Muscle layer of duodenum (tissue), 2 donors: ENCODE results near the gene GYPB.
"Not testable (repeated sequence)": the region's sequence is repeated elsewhere in the genome, so short reads cannot be mapped to it uniquely, and the experiment has no call there.

Source experiments
- H3K27ac ChIP-seq: one replicate; pipeline ENCODE4 v1.7.0; 2013; ENCODE audit warnings: mild to moderate bottlenecking, low read length
- H3K27me3 ChIP-seq: one replicate; pipeline ENCODE4 v1.7.0; 2013; ENCODE audit warnings: low read depth, mild to moderate bottlenecking, control low read depth, low read length
- H3K36me3 ChIP-seq, 2 donors: one replicate each; pipeline ENCODE4 v1.7.0; 2013; ENCODE audit warnings: low read length in 2 of 2, control low read depth in 1 of 2, mild to moderate bottlenecking in 1 of 2; ENCODE audit not compliant: insufficient read depth in 2 of 2, control insufficient read depth in 1 of 2
- H3K4me1 ChIP-seq, 2 donors: one replicate each; pipeline ENCODE4 v1.7.0; 2013; ENCODE audit warnings: low read length in 2 of 2, mild to moderate bottlenecking in 2 of 2, control low read depth in 1 of 2, moderate library complexity in 1 of 2; ENCODE audit not compliant: insufficient read depth in 2 of 2, control insufficient read depth in 1 of 2
- H3K4me3 ChIP-seq, 2 donors: one replicate each; pipeline ENCODE4 v1.7.0; 2013; ENCODE audit warnings: low read length in 2 of 2, low read depth in 1 of 2, mild to moderate bottlenecking in 1 of 2
- H3K9me3 ChIP-seq, 2 donors: one replicate each; pipeline ENCODE4 v1.7.0; 2013; ENCODE audit warnings: low read length in 2 of 2, control low read depth in 1 of 2, mild to moderate bottlenecking in 1 of 2; ENCODE audit not compliant: control insufficient read depth in 1 of 2
- donor health status: healthy.

GYPB gene

GRCh38 chr4:143975527-143975926 is 43.7 kb downstream of the GYPB start:
- not testable (repeated sequence) for H3K27ac ChIP-seq, H3K4me1 ChIP-seq, H3K36me3 ChIP-seq, H3K27me3 ChIP-seq, H3K4me3 ChIP-seq, H3K9me3 ChIP-seq

- H3K4me3 ChIP-seq, H3K27me3 ChIP-seq, H3K4me1 ChIP-seq, H3K9me3 ChIP-seq, H3K27ac ChIP-seq, H3K36me3 ChIP-seq: not testable (repeated sequence)
Observed at GRCh38 chr4:143974021-143974420, 45.2 kb downstream of the GYPB start.

- H3K27ac ChIP-seq = no peak overlapping the region
- H3K4me3 ChIP-seq = no peak overlapping the region
- no peaks in the 10 kb centered on the region for H3K27me3 ChIP-seq
- no peaks in the 10 kb centered on the region for H3K4me1 ChIP-seq
- H3K9me3 ChIP-seq = no peaks in the 10 kb centered on the region
- H3K36me3 ChIP-seq = no peaks in the 10 kb centered on the region
Observed at GRCh38 chr4:143961075-143961474, 58.1 kb downstream of the GYPB start.

DNA sequence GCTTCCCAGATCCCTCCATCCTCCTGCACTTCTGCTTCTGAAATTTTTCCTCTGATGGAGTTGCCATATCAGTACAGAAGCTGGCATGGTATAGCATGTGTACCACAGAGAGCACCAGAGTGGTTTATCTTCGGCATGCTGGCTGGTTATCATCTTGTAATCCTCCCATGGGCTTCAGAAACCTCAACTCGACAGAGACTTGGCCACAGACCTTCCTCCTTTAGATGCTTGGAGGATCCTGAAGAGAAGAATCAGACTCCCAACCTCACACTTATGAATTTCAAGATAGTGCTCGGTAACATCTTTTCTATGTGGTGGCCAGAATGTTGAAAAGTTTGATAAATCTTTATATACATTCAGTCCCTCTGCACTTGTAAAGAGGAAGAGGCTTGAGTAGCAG is 63.9 kb downstream of the GYPB start:
- H3K9me3 ChIP-seq = peaks cover 0 to 10% of the 10 kb centered on the region in 2 donors
- not testable (repeated sequence) for H3K4me3 ChIP-seq, H3K4me1 ChIP-seq, H3K27ac ChIP-seq, H3K27me3 ChIP-seq, H3K36me3 ChIP-seq

- H3K27ac ChIP-seq, H3K36me3 ChIP-seq, H3K4me1 ChIP-seq, H3K4me3 ChIP-seq, H3K27me3 ChIP-seq: not testable (repeated sequence)
- H3K9me3 ChIP-seq = peaks cover 0 to 10% of the 10 kb centered on the region in 2 donors
Observed at GRCh38 chr4:143951458-143951972, 67.7 kb downstream of the GYPB start.

DNA sequence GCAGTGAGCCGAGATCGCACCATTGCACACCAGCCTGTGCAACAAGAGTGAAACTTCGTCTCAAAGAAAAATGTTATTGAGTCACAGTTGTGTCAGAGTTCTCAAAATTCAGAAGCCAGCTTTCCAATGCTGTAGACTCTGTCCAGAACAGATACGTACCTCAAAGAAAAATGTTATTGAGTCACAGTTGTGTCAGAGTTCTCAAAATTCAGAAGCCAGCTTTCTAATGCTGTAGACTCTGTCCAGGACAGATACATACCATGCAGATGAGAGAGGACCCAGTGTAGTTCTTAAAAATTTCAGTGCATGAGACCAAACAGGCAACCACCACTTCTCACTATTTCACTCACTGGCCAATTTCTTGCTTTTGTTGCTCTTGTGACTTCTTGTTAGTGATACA is 68.2 kb downstream of the GYPB start:
- H3K27ac ChIP-seq, H3K36me3 ChIP-seq, H3K4me1 ChIP-seq, H3K4me3 ChIP-seq, H3K27me3 ChIP-seq: not testable (repeated sequence)
- H3K9me3 ChIP-seq = peaks cover 0 to 10% of the 10 kb centered on the region in 2 donors

DNA sequence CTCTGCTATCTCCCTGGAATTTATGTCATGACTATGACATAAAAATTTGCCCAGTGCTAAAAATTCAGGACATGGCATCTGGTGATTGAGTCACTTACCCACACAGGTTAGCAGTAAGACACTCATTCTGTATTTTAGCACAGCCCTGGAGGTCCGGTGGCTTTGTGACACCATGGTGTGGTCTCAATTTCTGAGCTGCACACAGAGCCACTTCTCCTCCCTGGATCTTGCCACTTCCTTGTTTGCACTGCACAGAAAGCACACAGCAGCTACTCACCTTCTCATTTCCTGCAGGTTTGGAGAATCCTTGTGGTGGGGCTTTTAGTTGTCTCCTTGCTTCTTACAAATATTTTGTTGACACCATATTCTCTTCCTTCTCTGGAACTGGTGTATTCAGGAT is 69.0 kb downstream of the GYPB start:
- not testable (repeated sequence) for H3K27me3 ChIP-seq, H3K4me3 ChIP-seq, H3K4me1 ChIP-seq, H3K27ac ChIP-seq, H3K36me3 ChIP-seq
- peaks cover 0 to 10% of the 10 kb centered on the region in 2 donors for H3K9me3 ChIP-seq

DNA sequence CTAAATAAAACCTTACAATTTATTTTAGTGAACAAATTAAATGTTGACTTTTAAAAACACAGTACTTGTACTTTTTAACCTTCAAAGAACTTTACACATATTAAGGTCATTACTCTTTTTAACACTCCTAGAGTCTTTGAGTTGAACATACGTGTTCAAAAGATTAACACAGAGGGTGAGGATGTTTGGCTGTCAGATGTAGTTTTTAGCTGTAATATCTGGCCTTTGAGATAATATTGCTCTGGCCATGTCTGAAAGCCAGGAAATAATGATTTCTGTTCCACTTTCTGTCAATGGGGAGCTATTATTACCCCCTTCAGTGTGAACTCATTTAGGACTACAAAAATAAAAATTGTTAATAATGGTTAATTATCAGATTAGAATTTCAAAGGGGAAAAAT is 71.7 kb downstream of the GYPB start:
- H3K9me3 ChIP-seq = peaks cover 0 to 10% of the 10 kb centered on the region in 2 donors
- not testable (repeated sequence) for H3K27me3 ChIP-seq, H3K36me3 ChIP-seq, H3K4me3 ChIP-seq, H3K27ac ChIP-seq, H3K4me1 ChIP-seq
